OCI-LY1 (cell line): ENCODE results near the gene IKZF2.

Experiments
- H2AFZ ChIP-seq: fragments of 200-600 bp; sonication (generic), shearing (Covaris generic); 2 replicates; pipeline ENCODE4 v1.6.0; 2014; ENCODE audit warnings: antibody characterized with exemption, mild to moderate bottlenecking, low read length
- H3F3A ChIP-seq: fragments of 200-600 bp; sonication (generic), shearing (Covaris generic); 2 replicates; pipeline ENCODE4 v1.6.0; 2014; ENCODE audit warnings: mild to moderate bottlenecking, antibody characterized with exemption, low read length, moderate library complexity; ENCODE audit not compliant: insufficient read depth
- H3K27ac ChIP-seq: fragments of 200-600 bp; sonication (generic); 2 replicates; pipeline ENCODE4 v1.5.1; 2014; ENCODE audit warnings: low read length, mixed run types, mild to moderate bottlenecking, low read depth; ENCODE audit not compliant: poor library complexity, severe bottlenecking
- H3K27me3 ChIP-seq: fragments of 200-600 bp; sonication (generic); 2 replicates; pipeline ENCODE4 v1.6.0; 2014; ENCODE audit warnings: antibody characterized with exemption, mild to moderate bottlenecking, low read length, moderate library complexity; ENCODE audit not compliant: insufficient read depth
- H3K36me3 ChIP-seq: fragments of 200-600 bp; sonication (generic); 2 replicates; pipeline ENCODE4 v1.6.1; 2014; ENCODE audit warnings: mild to moderate bottlenecking, antibody characterized with exemption, low read length, moderate library complexity, mixed read lengths; ENCODE audit not compliant: insufficient read depth
- H3K4me1 ChIP-seq: fragments of 200-600 bp; sonication (generic); 2 replicates; pipeline ENCODE4 v1.5.1; 2014; ENCODE audit warnings: mild to moderate bottlenecking, low read length, moderate library complexity; ENCODE audit not compliant: insufficient read depth, severe bottlenecking
- H3K4me2 ChIP-seq: fragments of 200-600 bp; sonication (generic), shearing (Covaris generic); 2 replicates; pipeline ENCODE4 v1.6.1; 2014; ENCODE audit warnings: low read length
- H3K4me3 ChIP-seq: fragments of 200-600 bp; sonication (generic); 2 replicates; pipeline ENCODE4 v1.5.1; 2014; ENCODE audit warnings: low read length, low read depth, mild to moderate bottlenecking, mixed read lengths; ENCODE audit not compliant: poor library complexity, severe bottlenecking
- H3K79me2 ChIP-seq: fragments of 200-600 bp; shearing (Covaris generic); 2 replicates; pipeline ENCODE4 v1.6.1; 2016; ENCODE audit warnings: mixed run types, low read length, mixed read lengths; ENCODE audit not compliant: insufficient read depth
- H3K9ac ChIP-seq: fragments of 200-600 bp; sonication (generic), shearing (Covaris generic); 2 replicates; pipeline ENCODE4 v1.6.1; 2014; ENCODE audit warnings: mild to moderate bottlenecking, low read length, mixed read lengths
- H3K9me2 ChIP-seq: fragments of 200-600 bp; sonication (generic), shearing (Covaris generic); 2 replicates; pipeline ENCODE4 v1.6.1; 2014; ENCODE audit warnings: low read depth, mild to moderate bottlenecking, low read length, mixed read lengths
- H3K9me3 ChIP-seq: fragments of 200-600 bp; shearing (Covaris generic); 2 replicates; pipeline ENCODE4 v1.6.1; 2014; ENCODE audit warnings: low read length, mixed read lengths
- H4K20me1 ChIP-seq: fragments of 200-600 bp; sonication (generic), shearing (Covaris generic); 2 replicates; pipeline ENCODE4 v1.6.0; 2016; ENCODE audit warnings: mild to moderate bottlenecking, low read length; ENCODE audit not compliant: insufficient read depth
- CTCF ChIP-seq: fragments of 200-600 bp; sonication (generic), shearing (Covaris generic); IDR thresholded peaks from 2 replicates; pipeline ENCODE4 v1.5.1; 2017; ENCODE audit warnings: mild to moderate bottlenecking, antibody characterized with exemption, low read length, moderate library complexity, mixed read lengths
- EZH2 ChIP-seq: fragments of 200-600 bp; sonication (generic), shearing (Covaris generic); IDR thresholded peaks from 2 replicates; pipeline ENCODE4 v1.8.0; 2017; ENCODE audit warnings: borderline replicate concordance, mixed run types, mild to moderate bottlenecking, antibody characterized with exemption, low read length, moderate library complexity, mixed read lengths

Gene IKZF2

GRCh38 chr2:213105212-213105611 lies 46.2 kb downstream of the IKZF2 start:
- Histone ChIP-seq H3K4me1 (peaks cover 98% of the 10 kb centered on the region), H2AFZ (no peak overlapping the region), H3K27me3 (no peaks in the 10 kb centered on the region), H3K36me3 (peaks cover 32% of the 10 kb centered on the region), H3K27ac (peak overlapping the region; percentile 11), H3K4me2 (peak overlapping the region; percentile 13; the same call in 1 of the 2 replicates), H3K9me3 (no peaks in the 10 kb centered on the region), H3K4me3 (no peak overlapping the region), H3F3A (no peaks in the 10 kb centered on the region), H3K9me2 (no peaks in the 10 kb centered on the region), H3K79me2 (peaks cover 100% of the 10 kb centered on the region), H4K20me1 (no peaks in the 10 kb centered on the region), H3K9ac (no peak overlapping the region)
- TF ChIP-seq EZH2: no peak
- TF ChIP-seq CTCF: no peak

- H3K36me3 ChIP-seq: peaks cover 34% of the 10 kb centered on the region
- H4K20me1 ChIP-seq: no peaks in the 10 kb centered on the region
- TF ChIP-seq CTCF: no peak
- no peak for TF ChIP-seq EZH2
- H3F3A ChIP-seq: no peaks in the 10 kb centered on the region
- peaks cover 97% of the 10 kb centered on the region for H3K4me1 ChIP-seq
- no peaks in the 10 kb centered on the region for H3K9me2 ChIP-seq
- H3K4me3 ChIP-seq: no peak overlapping the region
- H2AFZ ChIP-seq: no peak overlapping the region
- H3K9ac ChIP-seq: no peak overlapping the region
- H3K9me3 ChIP-seq: no peaks in the 10 kb centered on the region
- H3K79me2 ChIP-seq: peaks cover 100% of the 10 kb centered on the region
- peak overlapping the region; percentile 11 for H3K27ac ChIP-seq
- no peaks in the 10 kb centered on the region for H3K27me3 ChIP-seq
- peak overlapping the region; percentile 13; the same call in 1 of the 2 replicates for H3K4me2 ChIP-seq
Measured at GRCh38 chr2:213104903-213105202, 46.6 kb downstream of the IKZF2 start.

- TF ChIP-seq EZH2 (no peak), CTCF (no peak)
- H3K27ac ChIP-seq: peak overlapping the region; percentile 11
- H3K4me1 ChIP-seq: peaks cover 97% of the 10 kb centered on the region
- H3K27me3 ChIP-seq: no peaks in the 10 kb centered on the region
- peak overlapping the region; percentile 3 for H3K4me3 ChIP-seq
- no peaks in the 10 kb centered on the region for H3F3A ChIP-seq
- peaks cover 100% of the 10 kb centered on the region for H3K79me2 ChIP-seq
- no peaks in the 10 kb centered on the region for H4K20me1 ChIP-seq
- no peaks in the 10 kb centered on the region for H3K9me3 ChIP-seq
- H3K4me2 ChIP-seq: peak overlapping the region; percentile 13; the same call in 1 of the 2 replicates
- H3K36me3 ChIP-seq: peaks cover 38% of the 10 kb centered on the region
- H2AFZ ChIP-seq: no peak overlapping the region
- H3K9ac ChIP-seq: no peak overlapping the region
- no peaks in the 10 kb centered on the region for H3K9me2 ChIP-seq
Measured at GRCh38 chr2:213104092-213104902, 47.1 kb downstream of the IKZF2 start.
